HepG2 (cell line): ENCODE data around the gene MIB2. TPM values are rescaled to one million over a fixed set of nuclear protein-coding genes. Genes with fewer than 3 reads are reported as not detected.

Source experiments
- SALL2 ChIP-seq: sonication (generic); formaldehyde crosslinking; IDR thresholded peaks from 2 replicates; pipeline ENCODE4 v1.8.1; 2023; ENCODE audit warnings: mild to moderate bottlenecking, missing genetic modification reagents, inconsistent platforms
- SNRNP70 ChIP-seq: fragments of 200-400 bp; formaldehyde crosslinking; IDR thresholded peaks from 2 replicates; pipeline ENCODE4 v1.6.1; 2017; ENCODE audit warnings: mild to moderate bottlenecking, low read depth, low read length, moderate library complexity
- YEATS4 ChIP-seq: sonication (generic); formaldehyde crosslinking; IDR thresholded peaks from 2 replicates; pipeline ENCODE4 v1.4.0; 2020; ENCODE audit warnings: missing genetic modification reagents, borderline replicate concordance
- ZNF496 ChIP-seq: sonication (generic); formaldehyde crosslinking; IDR thresholded peaks from 2 replicates; pipeline ENCODE4 v1.8.1; 2023; ENCODE audit warnings: mild to moderate bottlenecking, moderate library complexity, missing genetic modification reagents; ENCODE audit not compliant: insufficient replicate concordance
- ZNF570 ChIP-seq: sonication (generic); formaldehyde crosslinking; IDR thresholded peaks from 2 replicates; pipeline ENCODE4 v1.4.0; 2020; ENCODE audit warnings: mild to moderate bottlenecking, missing genetic modification reagents, borderline replicate concordance
- ZNF644 ChIP-seq: IDR thresholded peaks from 2 replicates; pipeline ENCODE4 v1.6.1; 2016; ENCODE audit warnings: low read depth
- ZNF709 ChIP-seq: sonication (generic); formaldehyde crosslinking; IDR thresholded peaks from 2 replicates; pipeline ENCODE4 v1.5.0; 2020; ENCODE audit warnings: mild to moderate bottlenecking, missing genetic modification reagents
- ZZZ3 ChIP-seq: sonication (generic); formaldehyde crosslinking; IDR thresholded peaks from 2 replicates; pipeline ENCODE4 v1.4.0; 2020; ENCODE audit warnings: missing genetic modification reagents, mild to moderate bottlenecking, borderline replicate concordance
- polyA plus RNA-seq, 8 experiments: library from polyadenylated mRNA; depleted of rRNA in 3 of 8; stranded (reverse) in 7 of 8; unstranded in 1 of 8; fragments of >200 nt; fragmentation: Illumina TruSeq in 4 of 8; extraction: Trizol in 4 of 8; gene quantifications; 2 replicates each; pipeline versions ENCODE4 v1.2.1 to v1.2.3, GENCODE V29; 2011 to 2016; ENCODE audit warnings: low read depth in 4 of 8, missing spikeins in 1 of 8, mixed read lengths in 1 of 8; ENCODE audit not compliant: insufficient read depth in 1 of 8
- total RNA-seq, 5 experiments: library from RNA; depleted of rRNA; stranded (reverse); fragments of >200 nt; fragmentation: Illumina TruSeq; extraction: Trizol; gene quantifications; 2 replicates each; pipeline ENCODE4 v1.2.3, GENCODE V29; 2016; ENCODE audit warnings: low read depth in 1 of 5
- TF ChIP-seq, protein P1 (sequence below): sonication (generic); formaldehyde crosslinking; IDR thresholded peaks from 2 replicates; pipeline ENCODE4 v1.9.0; 2021; ENCODE audit warnings: missing genetic modification reagents, borderline replicate concordance
- TF ChIP-seq, protein P2 (sequence below): sonication (generic); formaldehyde crosslinking; IDR thresholded peaks from 2 replicates; pipeline ENCODE4 v1.4.0; 2020; ENCODE audit warnings: missing genetic modification reagents, mild to moderate bottlenecking, borderline replicate concordance
- TF ChIP-seq, protein P3 (sequence below): sonication (generic); formaldehyde crosslinking; IDR thresholded peaks from 2 replicates; pipeline ENCODE4 v1.4.0; 2020; ENCODE audit warnings: mild to moderate bottlenecking, missing genetic modification reagents
- TF ChIP-seq, protein P4 (sequence below): sonication (generic); formaldehyde crosslinking; IDR thresholded peaks from 2 replicates; pipeline ENCODE4 v1.9.0; 2021; ENCODE audit warnings: missing genetic modification reagents, borderline replicate concordance
- TF ChIP-seq, protein P5 (sequence below): sonication (generic); formaldehyde crosslinking; conservative IDR thresholded peaks from 2 replicates; pipeline ENCODE4 v1.4.0; 2020; ENCODE audit warnings: missing genetic modification reagents

Gene MIB2
- total and polyA plus RNA-seq, 2 of the 13 experiments (the other 11 are each of a cell fraction or from before 2014, with no cell fraction given), result 19.9 to 30.4 TPM

DNA sequence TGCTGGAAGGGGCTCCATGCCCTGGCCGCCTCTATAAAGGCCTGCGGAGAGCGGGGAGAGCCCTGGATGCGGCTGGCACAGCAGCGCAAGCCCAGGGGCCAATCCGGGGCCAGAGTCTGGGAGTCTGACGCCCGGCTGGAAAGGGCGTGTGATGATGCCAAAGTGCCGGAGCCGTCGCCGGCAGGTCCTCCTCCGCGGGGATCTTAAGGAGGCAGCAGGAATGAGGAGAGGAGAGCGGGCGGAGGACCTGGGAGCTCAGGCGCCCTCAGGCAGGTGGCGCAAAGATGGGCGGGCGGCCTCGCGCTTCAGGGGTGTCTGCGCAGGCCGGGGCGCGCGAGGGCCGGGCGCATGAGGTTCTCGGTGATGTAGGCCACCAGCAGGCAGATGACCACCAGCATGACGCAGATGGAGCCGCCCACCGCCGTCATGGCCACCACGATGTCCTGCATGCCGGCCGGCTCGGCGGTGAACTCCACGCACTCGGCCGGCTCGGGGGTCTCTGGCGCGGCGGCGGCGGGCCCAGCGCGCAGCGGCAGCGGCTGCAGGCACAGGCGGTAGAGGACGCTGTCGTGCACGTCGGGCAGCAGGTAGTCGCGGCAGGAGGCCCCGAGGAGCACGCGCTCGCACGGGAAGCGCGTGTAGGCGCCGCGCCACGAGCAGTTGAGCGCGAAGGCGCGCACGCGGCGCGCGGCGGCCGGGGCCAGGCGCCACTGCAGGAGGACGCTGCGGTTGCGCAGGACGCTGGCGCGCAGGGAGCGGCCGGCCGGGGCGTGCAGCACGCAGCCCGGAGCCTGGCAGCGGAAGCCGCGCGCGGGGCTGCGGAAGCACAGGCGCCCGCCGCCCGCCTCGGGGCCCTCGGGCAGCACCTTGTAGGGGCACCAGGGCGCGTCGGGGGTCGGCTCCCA lies 16.0 kb upstream of the MIB2 start (continued):
- TF ChIP-seq, protein P1, sequence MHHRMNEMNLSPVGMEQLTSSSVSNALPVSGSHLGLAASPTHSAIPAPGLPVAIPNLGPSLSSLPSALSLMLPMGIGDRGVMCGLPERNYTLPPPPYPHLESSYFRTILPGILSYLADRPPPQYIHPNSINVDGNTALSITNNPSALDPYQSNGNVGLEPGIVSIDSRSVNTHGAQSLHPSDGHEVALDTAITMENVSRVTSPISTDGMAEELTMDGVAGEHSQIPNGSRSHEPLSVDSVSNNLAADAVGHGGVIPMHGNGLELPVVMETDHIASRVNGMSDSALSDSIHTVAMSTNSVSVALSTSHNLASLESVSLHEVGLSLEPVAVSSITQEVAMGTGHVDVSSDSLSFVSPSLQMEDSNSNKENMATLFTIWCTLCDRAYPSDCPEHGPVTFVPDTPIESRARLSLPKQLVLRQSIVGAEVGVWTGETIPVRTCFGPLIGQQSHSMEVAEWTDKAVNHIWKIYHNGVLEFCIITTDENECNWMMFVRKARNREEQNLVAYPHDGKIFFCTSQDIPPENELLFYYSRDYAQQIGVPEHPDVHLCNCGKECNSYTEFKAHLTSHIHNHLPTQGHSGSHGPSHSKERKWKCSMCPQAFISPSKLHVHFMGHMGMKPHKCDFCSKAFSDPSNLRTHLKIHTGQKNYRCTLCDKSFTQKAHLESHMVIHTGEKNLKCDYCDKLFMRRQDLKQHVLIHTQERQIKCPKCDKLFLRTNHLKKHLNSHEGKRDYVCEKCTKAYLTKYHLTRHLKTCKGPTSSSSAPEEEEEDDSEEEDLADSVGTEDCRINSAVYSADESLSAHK (CRISPR knock-in tag), result no peak
- no peak for TF ChIP-seq ZNF570 (CRISPR knock-in tag)
- TF ChIP-seq, protein P2, sequence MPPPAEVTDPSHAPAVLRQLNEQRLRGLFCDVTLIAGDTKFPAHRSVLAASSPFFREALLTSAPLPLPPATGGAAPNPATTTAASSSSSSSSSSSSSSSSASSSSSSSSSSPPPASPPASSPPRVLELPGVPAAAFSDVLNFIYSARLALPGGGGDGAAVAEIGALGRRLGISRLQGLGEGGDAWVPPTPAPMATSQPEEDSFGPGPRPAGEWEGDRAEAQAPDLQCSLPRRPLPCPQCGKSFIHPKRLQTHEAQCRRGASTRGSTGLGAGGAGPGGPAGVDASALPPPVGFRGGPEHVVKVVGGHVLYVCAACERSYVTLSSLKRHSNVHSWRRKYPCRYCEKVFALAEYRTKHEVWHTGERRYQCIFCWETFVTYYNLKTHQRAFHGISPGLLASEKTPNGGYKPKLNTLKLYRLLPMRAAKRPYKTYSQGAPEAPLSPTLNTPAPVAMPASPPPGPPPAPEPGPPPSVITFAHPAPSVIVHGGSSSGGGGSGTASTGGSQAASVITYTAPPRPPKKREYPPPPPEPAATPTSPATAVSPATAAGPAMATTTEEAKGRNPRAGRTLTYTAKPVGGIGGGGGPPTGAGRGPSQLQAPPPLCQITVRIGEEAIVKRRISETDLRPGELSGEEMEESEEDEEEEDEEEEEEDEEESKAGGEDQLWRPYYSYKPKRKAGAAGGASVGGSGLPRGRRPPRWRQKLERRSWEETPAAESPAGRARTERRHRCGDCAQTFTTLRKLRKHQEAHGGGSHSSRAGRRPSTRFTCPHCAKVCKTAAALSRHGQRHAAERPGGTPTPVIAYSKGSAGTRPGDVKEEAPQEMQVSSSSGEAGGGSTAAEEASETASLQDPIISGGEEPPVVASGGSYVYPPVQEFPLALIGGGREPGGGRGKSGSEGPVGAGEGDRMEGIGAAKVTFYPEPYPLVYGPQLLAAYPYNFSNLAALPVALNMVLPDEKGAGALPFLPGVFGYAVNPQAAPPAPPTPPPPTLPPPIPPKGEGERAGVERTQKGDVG (CRISPR knock-in tag), result no peak
- TF ChIP-seq ZNF644 (CRISPR knock-in tag), result no peak
- TF ChIP-seq SNRNP70, result no peak
- TF ChIP-seq, protein P3, sequence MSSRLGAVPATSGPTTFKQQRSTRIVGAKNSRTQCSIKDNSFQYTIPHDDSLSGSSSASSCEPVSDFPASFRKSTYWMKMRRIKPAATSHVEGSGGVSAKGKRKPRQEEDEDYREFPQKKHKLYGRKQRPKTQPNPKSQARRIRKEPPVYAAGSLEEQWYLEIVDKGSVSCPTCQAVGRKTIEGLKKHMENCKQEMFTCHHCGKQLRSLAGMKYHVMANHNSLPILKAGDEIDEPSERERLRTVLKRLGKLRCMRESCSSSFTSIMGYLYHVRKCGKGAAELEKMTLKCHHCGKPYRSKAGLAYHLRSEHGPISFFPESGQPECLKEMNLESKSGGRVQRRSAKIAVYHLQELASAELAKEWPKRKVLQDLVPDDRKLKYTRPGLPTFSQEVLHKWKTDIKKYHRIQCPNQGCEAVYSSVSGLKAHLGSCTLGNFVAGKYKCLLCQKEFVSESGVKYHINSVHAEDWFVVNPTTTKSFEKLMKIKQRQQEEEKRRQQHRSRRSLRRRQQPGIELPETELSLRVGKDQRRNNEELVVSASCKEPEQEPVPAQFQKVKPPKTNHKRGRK (CRISPR knock-in tag), result no peak
- TF ChIP-seq, protein P4, sequence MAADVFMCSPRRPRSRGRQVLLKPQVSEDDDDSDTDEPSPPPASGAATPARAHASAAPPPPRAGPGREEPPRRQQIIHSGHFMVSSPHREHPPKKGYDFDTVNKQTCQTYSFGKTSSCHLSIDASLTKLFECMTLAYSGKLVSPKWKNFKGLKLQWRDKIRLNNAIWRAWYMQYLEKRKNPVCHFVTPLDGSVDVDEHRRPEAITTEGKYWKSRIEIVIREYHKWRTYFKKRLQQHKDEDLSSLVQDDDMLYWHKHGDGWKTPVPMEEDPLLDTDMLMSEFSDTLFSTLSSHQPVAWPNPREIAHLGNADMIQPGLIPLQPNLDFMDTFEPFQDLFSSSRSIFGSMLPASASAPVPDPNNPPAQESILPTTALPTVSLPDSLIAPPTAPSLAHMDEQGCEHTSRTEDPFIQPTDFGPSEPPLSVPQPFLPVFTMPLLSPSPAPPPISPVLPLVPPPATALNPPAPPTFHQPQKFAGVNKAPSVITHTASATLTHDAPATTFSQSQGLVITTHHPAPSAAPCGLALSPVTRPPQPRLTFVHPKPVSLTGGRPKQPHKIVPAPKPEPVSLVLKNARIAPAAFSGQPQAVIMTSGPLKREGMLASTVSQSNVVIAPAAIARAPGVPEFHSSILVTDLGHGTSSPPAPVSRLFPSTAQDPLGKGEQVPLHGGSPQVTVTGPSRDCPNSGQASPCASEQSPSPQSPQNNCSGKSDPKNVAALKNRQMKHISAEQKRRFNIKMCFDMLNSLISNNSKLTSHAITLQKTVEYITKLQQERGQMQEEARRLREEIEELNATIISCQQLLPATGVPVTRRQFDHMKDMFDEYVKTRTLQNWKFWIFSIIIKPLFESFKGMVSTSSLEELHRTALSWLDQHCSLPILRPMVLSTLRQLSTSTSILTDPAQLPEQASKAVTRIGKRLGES (CRISPR knock-in tag), result no peak
- TF ChIP-seq SALL2 (CRISPR knock-in tag), result 0 out of 2 replicates have a peak, but pooled peaks have one; percentile 58
- TF ChIP-seq, protein P5, sequence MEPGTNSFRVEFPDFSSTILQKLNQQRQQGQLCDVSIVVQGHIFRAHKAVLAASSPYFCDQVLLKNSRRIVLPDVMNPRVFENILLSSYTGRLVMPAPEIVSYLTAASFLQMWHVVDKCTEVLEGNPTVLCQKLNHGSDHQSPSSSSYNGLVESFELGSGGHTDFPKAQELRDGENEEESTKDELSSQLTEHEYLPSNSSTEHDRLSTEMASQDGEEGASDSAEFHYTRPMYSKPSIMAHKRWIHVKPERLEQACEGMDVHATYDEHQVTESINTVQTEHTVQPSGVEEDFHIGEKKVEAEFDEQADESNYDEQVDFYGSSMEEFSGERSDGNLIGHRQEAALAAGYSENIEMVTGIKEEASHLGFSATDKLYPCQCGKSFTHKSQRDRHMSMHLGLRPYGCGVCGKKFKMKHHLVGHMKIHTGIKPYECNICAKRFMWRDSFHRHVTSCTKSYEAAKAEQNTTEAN (CRISPR knock-in tag), result no peak
- no peak for TF ChIP-seq YEATS4
- TF ChIP-seq ZNF496 (CRISPR knock-in tag), result no peak
- TF ChIP-seq ZNF709 (CRISPR knock-in tag), result 0 out of 2 replicates have a peak, but pooled peaks have one; percentile 36
- no peak for TF ChIP-seq ZZZ3 (CRISPR knock-in tag)
